NOMO-1 treated with dmso at 0.1 percent for 144 hours (cell line): ENCODE results near the gene GABRB3.
"Not testable (repeated sequence)": the region's sequence is repeated elsewhere in the genome, so short reads cannot be mapped to it uniquely, and the experiment has no call there.

Experiments used
- DNase-seq: peaks from one replicate; lab custom pipeline; 2025; ENCODE audit not compliant: unreplicated experiment; lab: John Stamatoyannopoulos, UW

GABRB3 gene

GRCh38 chr15:26736502-26737248 is 36.2 kb downstream of the GABRB3 start:
- DNase-seq: no peak

GRCh38 chr15:26731965-26732364 is 40.9 kb downstream of the GABRB3 start:
- no peak for DNase-seq

GRCh38 chr15:26729581-26729980 is 43.3 kb downstream of the GABRB3 start:
- DNase-seq: no peak

GRCh38 chr15:26729030-26729429 is 43.8 kb downstream of the GABRB3 start:
- DNase-seq: no peak

GRCh38 chr15:26724381-26725150 is 48.3 kb downstream of the GABRB3 start:
- DNase-seq: no peak

GRCh38 chr15:26722621-26723160 is 50.2 kb downstream of the GABRB3 start:
- DNase-seq: no peak

GRCh38 chr15:26721232-26721967 is 51.5 kb downstream of the GABRB3 start:
- DNase-seq: no peak

GRCh38 chr15:26720546-26720945 is 52.3 kb downstream of the GABRB3 start:
- DNase-seq: no peak

- not testable (repeated sequence) for DNase-seq
Measured at GRCh38 chr15:26719866-26720265, 53.0 kb downstream of the GABRB3 start.

GRCh38 chr15:26716069-26716468 is 56.8 kb downstream of the GABRB3 start:
- DNase-seq: no peak

GRCh38 chr15:26713498-26713897 is 59.4 kb downstream of the GABRB3 start:
- DNase-seq: no peak

- no peak for DNase-seq
Measured at GRCh38 chr15:26712335-26712734, 60.5 kb downstream of the GABRB3 start.

- DNase-seq: no peak
Measured at GRCh38 chr15:26711445-26711844, 61.4 kb downstream of the GABRB3 start.

- no peak for DNase-seq
Measured at GRCh38 chr15:26702381-26702780, 70.5 kb downstream of the GABRB3 start.

GRCh38 chr15:26698555-26698954 is 74.3 kb downstream of the GABRB3 start:
- no peak for DNase-seq

- no peak for DNase-seq
Measured at GRCh38 chr15:26697913-26698312, 75.0 kb downstream of the GABRB3 start.

GRCh38 chr15:26691249-26691648 is 81.6 kb downstream of the GABRB3 start:
- no peak for DNase-seq

GRCh38 chr15:26690778-26691177 is 82.1 kb downstream of the GABRB3 start:
- no peak for DNase-seq

GRCh38 chr15:26689462-26689861 is 83.4 kb downstream of the GABRB3 start:
- no peak for DNase-seq

GRCh38 chr15:26686547-26687187 is 86.2 kb downstream of the GABRB3 start:
- DNase-seq: no peak

GRCh38 chr15:26682598-26683164 is 90.2 kb downstream of the GABRB3 start:
- DNase-seq: no peak
